Measurements from ENCODE around the gene SPNS3.

Gene SPNS3

DNA sequence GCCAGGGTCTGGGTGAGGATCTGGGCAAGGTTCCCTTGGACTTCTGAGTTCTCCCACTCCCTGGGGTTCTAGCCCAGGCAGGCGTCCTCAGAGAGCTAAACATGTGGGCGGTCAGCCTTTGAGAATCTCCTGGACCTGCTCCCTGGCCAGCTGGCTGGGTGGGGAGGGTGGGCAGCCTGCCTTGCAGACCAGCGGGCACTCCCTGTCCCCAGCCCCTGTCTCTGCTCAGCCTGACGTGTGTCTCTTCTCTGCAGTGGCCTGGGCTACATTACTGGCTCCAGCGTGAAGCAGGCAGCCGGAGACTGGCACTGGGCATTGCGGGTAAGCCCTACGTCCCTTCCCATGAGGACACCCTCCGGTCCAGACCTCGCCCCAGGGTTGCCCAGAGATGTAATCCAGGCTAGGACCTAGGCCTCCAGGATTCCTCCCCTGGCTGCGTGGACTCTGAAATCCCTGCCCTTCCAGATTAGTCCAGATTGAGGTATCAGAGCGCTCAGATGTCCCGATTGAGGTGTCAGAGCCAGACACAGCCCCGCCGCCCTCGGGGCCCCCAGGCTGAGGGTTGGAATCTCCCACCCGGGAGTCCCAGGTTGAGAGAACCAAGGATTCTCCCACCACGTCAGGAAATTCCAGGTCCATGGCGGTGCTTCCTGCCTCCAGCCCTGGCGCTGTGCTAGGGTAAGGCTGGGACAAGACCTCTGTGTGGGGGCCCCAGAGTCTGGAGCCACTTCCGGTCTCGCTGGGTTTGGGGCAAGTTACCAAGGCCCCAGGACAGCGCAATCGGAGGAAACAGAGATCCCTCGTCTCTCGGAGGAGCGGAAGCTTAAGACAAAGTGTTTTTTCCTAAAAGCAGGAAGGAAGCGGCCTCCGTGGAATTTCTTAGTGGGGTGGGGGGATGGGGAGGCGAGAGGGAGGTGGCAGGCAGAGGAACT lies 97.3 kb downstream of the SPNS3 start:
- no peak for DNase-seq (ENCODE audit: low read depth)
- no peak for TF ChIP-seq CTCF (conservative IDR thresholded peaks at IDR 0.05; ENCODE audit: low read length)
- H3K4me3 ChIP-seq (ENCODE audit: low read length) = no peak overlapping the region

DNA sequence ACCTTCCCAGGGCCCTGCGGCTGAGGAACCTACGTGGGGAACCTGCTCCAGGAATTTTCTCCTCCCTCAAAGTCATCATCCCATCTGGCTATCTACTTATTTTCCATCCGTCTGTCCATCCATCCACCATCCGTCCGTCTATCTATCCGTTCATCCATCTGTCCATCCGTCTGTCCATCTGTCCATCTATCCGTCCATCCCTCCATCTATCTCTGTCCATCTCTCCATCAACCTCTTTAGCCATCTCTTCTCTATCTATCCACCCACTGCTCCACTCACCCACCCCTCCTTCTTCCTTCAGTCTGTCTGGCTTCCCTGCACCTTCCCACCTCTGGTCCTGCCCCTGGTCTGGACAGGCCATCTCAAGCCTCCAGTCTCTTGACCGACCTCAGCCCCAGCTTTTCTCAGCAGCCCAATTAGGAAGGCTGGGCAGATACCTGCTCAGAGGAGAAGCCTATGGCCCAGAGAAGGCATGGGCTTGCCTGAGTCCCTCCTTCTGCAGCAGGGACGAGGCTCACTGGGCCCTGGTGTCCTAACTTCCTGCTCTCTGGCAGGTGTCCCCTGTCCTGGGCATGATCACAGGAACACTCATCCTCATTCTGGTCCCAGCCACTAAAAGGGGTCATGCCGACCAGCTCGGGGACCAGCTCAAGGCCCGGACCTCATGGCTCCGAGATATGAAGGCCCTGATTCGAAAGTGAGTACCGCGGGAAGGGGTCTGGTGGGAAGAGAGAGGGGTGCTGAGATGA lies 98.4 kb downstream of the SPNS3 start:
- DNase-seq (ENCODE audit: low read depth) = no peak
- TF ChIP-seq CTCF (conservative IDR thresholded peaks at IDR 0.05; ENCODE audit: low read length) = no peak
- no peak overlapping the region for H3K4me3 ChIP-seq (ENCODE audit: low read length)

GRCh38 chr17:4532860-4533522 lies 99.3 kb downstream of the SPNS3 start:
- no peak for TF ChIP-seq CTCF (conservative IDR thresholded peaks at IDR 0.05; ENCODE audit: low read length)
- no peak for DNase-seq (ENCODE audit: low read depth)
- no peak overlapping the region for H3K4me3 ChIP-seq (ENCODE audit: low read length)

- no peak for TF ChIP-seq CTCF (conservative IDR thresholded peaks at IDR 0.05; ENCODE audit: low read length)
- no peak for DNase-seq (ENCODE audit: low read depth)
- no peak overlapping the region for H3K4me3 ChIP-seq (ENCODE audit: low read length)
Measured at GRCh38 chr17:4533523-4534504, 100.1 kb downstream of the SPNS3 start.

DNA sequence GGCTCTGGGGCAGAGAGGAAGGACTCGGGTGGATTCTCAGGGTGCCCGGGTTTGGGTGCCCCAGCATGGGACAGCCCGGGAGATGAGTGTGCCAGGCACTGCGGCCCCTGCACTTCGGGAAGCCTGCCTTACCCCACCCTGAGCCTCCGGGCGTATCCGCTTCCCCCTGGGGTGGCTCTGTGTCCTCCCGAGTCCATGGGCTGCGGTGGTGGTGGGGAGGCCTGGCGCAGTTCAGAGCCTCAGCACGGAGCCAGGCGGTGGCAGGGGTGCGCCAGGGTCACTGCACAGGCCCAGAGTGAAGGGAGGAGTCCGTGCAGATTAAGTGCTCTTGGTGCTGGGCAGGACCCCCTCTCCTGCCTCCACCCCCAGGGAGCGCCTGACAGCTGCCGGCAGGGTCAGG lies 100.8 kb downstream of the SPNS3 start:
- no peak for TF ChIP-seq CTCF (conservative IDR thresholded peaks at IDR 0.05; ENCODE audit: low read length)
- no peak for DNase-seq (ENCODE audit: low read depth)
- no peak overlapping the region for H3K4me3 ChIP-seq (ENCODE audit: low read length)

DNA sequence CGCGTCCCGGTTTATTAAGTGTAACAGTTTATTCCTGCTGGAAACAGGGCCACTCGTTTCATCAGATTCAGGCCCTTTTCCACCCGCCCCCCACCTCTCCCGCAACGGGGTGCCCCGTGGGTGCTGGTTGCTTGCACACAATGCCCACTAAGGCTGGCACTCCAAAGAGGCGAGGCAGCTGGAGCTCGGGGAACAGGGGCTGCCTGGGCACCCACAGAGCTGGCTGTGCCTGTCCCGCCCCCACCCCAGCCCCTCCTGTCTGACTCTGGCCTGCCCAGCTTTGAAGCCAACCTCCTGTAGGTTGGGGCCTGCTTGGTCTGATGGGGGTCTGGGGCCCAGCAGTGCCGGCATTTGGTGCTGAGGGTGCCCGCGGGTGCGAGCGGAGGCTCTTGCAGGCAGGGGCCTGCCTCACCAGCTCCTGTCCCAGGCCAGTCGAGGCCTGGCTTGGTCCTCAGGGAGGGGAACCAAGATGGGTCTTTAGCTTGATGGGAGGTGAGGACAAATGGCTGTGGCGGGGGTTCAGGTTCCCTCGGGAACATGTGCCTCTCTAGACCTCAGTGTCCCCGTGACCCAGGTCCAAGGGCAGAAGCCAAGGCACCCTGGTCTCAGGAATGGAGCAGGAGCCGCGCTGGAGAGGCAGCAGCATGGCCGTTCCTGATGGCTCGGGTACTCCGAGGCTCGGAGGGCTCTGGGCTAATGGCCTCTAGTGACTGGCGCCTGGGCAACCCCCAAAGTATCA lies 101.4 kb downstream of the SPNS3 start:
- no peak for TF ChIP-seq CTCF (conservative IDR thresholded peaks at IDR 0.05; ENCODE audit: low read length)
- no peak for DNase-seq (ENCODE audit: low read depth)
- no peak overlapping the region for H3K4me3 ChIP-seq (ENCODE audit: low read length)
